GM12872 (cell line): ENCODE results near the gene NFKB1.
A peak's percentile ranks its signal among the peaks of the same experiment; 100 is the strongest.

ENCODE experiments used
- CTCF ChIP-seq: IDR thresholded peaks from 3 replicates; pipeline ENCODE4 v1.5.1; 2011; ENCODE audit warnings: low read depth, mild to moderate bottlenecking, low read length, moderate library complexity; ENCODE audit not compliant: insufficient read depth

Gene NFKB1

DNA sequence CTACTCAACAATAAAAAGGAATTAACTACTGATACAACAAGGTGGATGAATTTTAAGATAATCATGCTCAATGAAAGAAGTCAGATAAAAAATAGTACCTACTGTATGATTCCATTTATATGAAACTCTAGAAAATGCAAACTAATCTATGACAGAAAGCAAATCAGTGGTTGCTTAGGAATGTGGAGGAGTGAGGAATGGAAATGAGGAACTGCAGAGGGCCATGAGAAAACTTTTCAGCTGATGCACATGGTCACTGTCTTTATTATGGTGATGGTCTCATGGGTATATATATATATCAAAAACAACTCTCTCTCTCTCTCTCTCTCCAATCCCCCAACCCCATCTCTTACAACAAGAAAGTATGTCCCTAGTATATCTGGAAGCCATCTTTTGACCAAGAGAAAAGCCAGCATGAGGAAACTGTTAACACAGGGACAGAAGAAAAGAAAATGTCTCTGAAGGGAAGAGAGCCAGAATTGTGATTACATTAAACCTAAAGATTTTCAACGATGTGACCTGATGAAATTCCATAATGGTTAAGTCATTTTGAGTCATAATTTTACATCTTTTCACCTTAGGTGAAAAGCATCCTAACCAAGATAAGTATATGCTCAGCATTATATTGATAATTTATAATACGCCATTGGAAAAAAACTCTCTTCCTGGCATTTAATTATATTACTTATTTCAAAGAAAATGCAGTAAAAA lies 8.5 kb upstream of the NFKB1 start:
- TF ChIP-seq CTCF: no peak

DNA sequence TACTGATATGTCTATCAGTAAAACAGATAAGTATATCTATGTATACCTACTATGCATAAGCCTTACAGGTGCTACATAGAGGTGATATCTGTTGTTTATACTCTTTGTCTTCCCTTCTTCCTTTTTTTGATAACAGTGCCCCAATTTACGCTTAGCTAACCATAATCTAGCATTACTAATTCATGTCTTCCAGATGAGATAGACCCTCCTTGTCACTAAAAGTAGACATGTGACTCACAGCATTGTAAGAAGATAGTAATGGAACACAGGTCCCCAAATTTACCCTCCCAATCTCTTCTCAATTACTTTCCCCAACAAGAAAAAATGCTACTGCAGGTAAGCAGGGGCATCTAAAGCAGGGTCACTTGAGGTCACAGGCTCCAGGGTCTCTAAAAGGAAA lies 7.9 kb upstream of the NFKB1 start:
- no peak for TF ChIP-seq CTCF

GRCh38 chr4:102493794-102494193 lies 7.4 kb upstream of the NFKB1 start:
- TF ChIP-seq CTCF: no peak

DNA sequence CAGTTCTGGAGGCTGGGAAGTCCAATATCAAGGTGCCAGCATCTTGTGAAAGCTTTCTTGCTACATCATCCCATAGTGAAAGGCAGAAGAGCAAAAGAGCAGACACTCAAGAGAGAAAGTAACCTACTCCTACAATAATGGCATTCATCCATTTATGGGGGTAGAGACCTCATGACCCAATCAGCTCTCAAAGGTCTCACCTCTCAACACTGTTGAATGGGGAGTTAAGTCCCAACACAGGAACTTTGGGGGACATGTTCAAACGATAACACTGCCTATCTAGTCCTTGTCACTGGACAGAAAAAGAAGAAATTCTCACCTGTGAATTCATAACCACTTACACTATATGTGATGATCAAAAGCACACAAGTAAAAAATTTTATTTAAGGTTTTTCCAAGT lies 6.6 kb upstream of the NFKB1 start:
- no peak for TF ChIP-seq CTCF

GRCh38 chr4:102497986-102498385 lies 3.2 kb upstream of the NFKB1 start:
- no peak for TF ChIP-seq CTCF

- TF ChIP-seq CTCF: 0 out of 3 replicates have a peak, but pooled peaks have one; percentile 15
These were observed 835 bp upstream of the NFKB1 start for GRCh38 chr4:102500352-102500695.

DNA sequence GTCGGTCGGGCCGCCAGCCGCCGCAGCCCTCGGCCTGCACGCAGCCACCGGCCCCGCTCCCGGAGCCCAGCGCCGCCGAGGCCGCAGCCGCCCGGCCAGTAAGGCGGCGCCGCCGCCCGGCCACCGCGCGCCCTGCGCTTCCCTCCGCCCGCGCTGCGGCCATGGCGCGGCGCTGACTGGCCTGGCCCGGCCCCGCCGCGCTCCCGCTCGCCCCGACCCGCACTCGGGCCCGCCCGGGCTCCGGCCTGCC lies 213 bp downstream of the NFKB1 start:
- TF ChIP-seq CTCF: no peak

GRCh38 chr4:102502543-102502818 lies 1.3 kb downstream of the NFKB1 start:
- no peak for TF ChIP-seq CTCF
